ENCODE data around the gene SGK1.

GRCh38 chr6:134254118-134254517 lies 63.8 kb downstream of the SGK1 start:
- no peak for TF ChIP-seq POLR2AphosphoS5 (IDR thresholded peaks at IDR 0.05; ENCODE audit: low read depth, low read length)
- no peak for TF ChIP-seq POLR2A (IDR thresholded peaks at IDR 0.05; ENCODE audit: low read depth, low read length)

Data from GM12892 (cell line).